HG02759 (cell line): ENCODE data around the gene ITPRID1.
"Not testable (repeated sequence)": the region's sequence is repeated elsewhere in the genome, so short reads cannot be mapped to it uniquely, and the experiment has no call there.

Experiments used
- ATAC-seq: cut with Tn5 transposase; IDR thresholded peaks from one replicate; pipeline ENCODE4 v1.9.1; 2021; ENCODE audit warnings: mild to moderate bottlenecking, moderate library complexity; ENCODE audit not compliant: unreplicated experiment

ITPRID1 gene

GRCh38 chr7:31516680-31517502 is 3.0 kb downstream of the ITPRID1 start:
- no peak for ATAC-seq

- no peak for ATAC-seq
Measured at GRCh38 chr7:31517513-31517912, 3.6 kb downstream of the ITPRID1 start.

DNA sequence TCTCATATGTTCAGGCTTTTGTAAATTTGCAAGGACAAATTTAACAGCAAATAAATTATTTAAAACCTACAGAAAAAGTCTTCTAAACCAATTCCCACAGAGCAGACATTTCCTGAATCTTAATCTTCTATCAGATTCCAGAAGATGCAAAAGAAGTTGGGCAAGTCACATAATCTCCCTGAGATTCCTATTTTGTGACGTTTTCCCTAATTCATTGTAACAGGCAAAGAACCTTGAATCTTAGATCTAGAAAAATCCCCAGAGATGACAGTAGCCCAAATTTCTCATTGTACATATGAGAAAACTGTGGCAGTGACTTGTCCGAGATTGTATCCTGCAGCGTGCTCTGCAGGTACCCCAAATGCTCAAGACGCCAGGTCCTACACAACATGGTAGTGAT is 4.9 kb downstream of the ITPRID1 start:
- no peak for ATAC-seq

DNA sequence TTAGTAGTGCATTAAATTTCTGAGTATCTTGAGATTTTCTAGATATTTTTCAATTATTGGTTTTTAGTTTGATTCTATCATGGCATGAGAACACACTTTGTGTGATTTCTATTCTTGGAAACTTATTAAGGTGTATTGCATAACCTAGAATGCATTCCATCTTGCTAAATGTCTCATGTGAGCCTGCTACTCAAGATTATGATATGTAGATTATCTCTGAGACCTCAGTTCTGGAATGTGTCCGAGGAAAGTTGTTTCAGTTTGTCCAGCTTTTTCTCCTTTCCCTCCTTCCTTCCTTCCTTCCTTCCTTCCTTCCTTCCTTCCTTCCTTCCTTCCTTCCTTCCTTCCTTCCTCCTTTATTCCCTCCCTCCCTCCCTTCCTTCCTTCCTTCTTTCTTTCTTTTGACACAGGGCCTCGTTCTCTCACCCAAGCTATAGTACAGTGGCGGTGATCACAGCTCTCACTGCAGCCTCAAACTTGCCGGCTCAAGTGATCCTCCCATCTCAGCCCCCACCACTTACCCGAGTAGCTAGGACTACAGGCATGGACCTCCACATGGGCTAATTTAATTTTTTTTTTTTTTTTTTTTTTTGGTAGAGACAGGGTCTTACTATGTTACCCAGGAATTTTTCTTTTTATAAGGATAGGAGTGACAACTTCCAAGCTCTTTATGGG is 7.6 kb downstream of the ITPRID1 start:
- ATAC-seq: no peak

GRCh38 chr7:31526864-31527263 is 13.0 kb downstream of the ITPRID1 start:
- no peak for ATAC-seq

- ATAC-seq: no peak
Measured at GRCh38 chr7:31529103-31529502, 15.2 kb downstream of the ITPRID1 start.

DNA sequence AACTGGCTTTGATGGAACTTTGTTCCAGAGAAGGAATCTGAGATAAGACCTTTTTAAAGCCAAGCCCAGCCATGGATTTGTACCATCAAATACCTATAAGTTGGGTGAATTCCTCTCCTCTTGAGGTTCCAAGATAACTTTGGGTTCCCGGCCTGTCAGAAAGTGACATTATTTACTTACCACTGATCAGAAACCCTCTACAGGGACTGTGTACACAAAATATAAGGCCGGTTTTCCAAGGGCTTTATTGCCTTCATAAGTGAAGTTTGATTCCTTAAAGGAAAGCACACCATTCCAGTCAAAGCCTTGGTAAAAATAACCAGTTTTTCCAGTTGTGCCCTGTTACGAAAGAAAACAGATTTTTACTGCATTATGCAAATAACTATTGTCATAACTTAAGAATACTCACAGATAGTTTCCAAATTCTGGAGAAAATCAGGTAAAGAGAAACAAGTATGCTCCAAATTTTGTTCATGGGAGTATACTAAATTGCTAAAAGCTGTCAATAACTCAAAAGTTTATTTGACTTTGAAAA is 26.8 kb downstream of the ITPRID1 start:
- ATAC-seq: not testable (repeated sequence)

- ATAC-seq: no peak
Measured at GRCh38 chr7:31545549-31545948, 31.7 kb downstream of the ITPRID1 start.

- ATAC-seq: no peak
Measured at GRCh38 chr7:31549611-31550010, 35.7 kb downstream of the ITPRID1 start.

DNA sequence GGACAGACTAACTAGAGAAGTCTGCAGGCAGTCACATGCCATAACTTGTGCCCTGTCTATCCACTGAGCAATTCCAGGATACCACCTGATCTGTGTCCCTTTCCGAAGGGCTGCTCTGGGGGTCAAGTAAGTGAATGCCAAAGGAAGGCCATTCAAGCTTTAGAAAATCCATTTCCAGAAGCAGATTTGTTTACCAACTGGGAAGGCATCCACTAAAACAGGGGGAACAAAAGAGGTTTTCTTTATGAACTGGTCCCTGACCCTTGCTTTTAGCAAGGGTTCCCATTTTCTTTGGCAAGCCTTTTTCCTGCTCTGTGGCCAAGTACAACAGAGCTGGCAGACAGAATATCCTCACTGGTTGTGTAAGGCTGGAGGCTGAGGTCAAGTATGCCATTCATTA is 36.5 kb downstream of the ITPRID1 start:
- ATAC-seq: no peak

- no peak for ATAC-seq
Measured at GRCh38 chr7:31553661-31554081, 39.8 kb downstream of the ITPRID1 start.

DNA sequence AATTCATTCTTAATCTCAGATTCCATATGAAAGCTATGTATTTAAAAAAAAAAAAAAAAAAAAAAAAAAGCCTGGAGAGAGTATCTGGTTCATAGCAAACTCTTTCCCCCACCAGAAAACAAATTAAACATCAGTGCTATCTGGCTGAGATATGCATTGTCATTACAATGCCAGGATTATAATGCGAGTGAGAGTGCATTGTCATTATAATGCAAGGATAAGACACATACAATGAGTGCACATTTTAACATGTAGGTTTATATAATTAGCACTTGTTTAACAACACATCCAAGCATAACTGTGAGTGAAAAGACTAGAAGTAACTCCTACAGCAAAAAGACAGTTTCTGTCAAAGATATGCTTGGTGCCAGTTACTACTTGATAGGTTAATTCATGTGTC is 48.1 kb downstream of the ITPRID1 start:
- no peak for ATAC-seq

DNA sequence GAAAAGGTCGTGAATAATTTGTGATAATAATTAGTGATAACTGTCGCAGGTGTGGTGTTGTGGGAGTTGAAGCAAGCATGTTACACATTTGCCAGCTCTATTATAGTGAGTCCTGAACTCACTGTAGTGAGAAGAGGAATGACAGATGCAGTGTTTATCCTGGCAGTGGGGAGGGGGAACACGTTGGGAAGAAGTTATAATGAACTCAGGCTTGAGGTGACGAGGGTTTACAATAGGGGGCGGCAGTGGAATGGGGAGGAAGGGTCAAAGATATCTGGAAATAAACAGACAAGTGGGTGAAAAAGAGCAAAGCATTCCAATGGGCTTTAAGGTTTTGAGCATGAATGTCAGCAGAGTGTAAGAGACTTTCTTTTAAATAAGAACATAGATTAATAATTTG is 49.6 kb downstream of the ITPRID1 start:
- ATAC-seq: no peak

DNA sequence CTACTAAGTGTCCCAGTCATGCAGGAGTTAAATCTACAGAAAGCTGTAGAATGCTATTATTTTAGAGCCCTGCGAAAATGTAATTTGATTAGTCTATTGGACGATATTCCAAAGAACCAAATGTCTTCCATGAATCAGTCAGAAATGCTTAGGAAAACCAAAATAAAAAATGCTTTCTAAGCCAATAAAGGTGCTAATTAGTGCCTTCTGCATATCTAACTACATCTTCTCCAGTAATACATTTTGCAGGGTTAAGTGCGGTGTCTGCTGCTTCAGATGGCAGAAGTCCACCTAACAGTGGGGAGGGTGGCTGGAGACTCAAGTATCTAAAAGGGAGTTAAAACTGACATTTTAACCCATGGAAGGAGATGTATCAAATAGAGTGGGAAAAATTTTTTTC is 50.1 kb downstream of the ITPRID1 start:
- ATAC-seq: no peak

GRCh38 chr7:31564661-31565060 is 50.8 kb downstream of the ITPRID1 start:
- no peak for ATAC-seq

GRCh38 chr7:31569528-31569927 is 55.6 kb downstream of the ITPRID1 start:
- no peak for ATAC-seq

- ATAC-seq: no peak
Measured at GRCh38 chr7:31583526-31583925, 69.6 kb downstream of the ITPRID1 start.

GRCh38 chr7:31583942-31584341 is 70.1 kb downstream of the ITPRID1 start:
- ATAC-seq: no peak

DNA sequence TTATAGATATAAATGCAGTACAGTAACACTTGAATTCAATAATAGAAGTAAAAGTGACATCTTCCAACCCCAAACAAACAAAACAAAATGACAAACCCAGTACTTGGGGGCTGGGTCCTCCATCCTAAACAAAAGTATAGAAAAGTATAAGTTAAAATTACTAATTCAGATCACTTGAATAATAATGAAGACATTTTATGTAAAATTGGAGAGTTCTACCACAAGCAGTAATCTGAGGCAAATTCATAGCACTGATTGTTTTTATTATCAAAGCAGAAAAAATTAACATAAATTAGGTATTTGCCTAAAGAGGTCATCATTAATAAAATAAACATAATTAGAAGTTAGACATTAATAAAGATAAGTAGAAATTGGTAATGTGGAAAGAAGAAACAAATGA is 81.5 kb downstream of the ITPRID1 start:
- no peak for ATAC-seq

- ATAC-seq: no peak
Measured at GRCh38 chr7:31602041-31602625, 88.2 kb downstream of the ITPRID1 start.

DNA sequence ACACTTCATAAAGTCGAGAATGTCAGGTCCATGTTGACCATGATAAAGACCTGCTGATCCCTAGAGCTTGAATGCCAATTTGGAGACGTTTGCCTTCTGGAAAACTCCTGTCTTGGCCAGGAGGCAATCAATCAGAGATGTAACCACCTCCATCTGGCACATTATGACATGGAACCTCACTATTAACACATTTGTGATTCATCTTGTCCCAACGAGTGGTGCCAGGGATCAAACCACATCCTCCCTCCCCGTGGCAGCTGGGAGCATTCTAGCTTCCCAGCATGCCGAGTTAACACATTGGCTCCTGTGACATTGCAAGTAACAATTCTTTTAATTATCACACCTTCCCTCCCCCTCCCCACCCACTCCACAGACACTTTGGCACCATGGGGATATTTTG is 89.2 kb downstream of the ITPRID1 start:
- ATAC-seq: no peak

GRCh38 chr7:31613604-31614003 is 99.7 kb downstream of the ITPRID1 start:
- no peak for ATAC-seq
